K562 (cell line): ENCODE measurements around the gene SCN8A. TPM values are rescaled to one million over a fixed set of nuclear protein-coding genes. Genes with fewer than 3 reads are reported as not detected.

Experiments
- ATAC-seq: fragments of 200-7000 bp; cut with Tn5 transposase; 3 replicates; pipeline ENCODE4 v1.9.1; 2020; ENCODE audit warnings: moderate library complexity
- BruUV-seq: library from RNA; stranded (reverse); fragments of 400-500 nt; replicated peaks from 2 replicates; lab custom pipeline; 2021; lab: Mats Ljungman, UMichigan
- CTCF ChIA-PET: fragments of 300-600 bp; formaldehyde crosslinking; extraction: SDS; loops from one replicate; lab custom pipeline; 2021; ENCODE audit warnings: low intra/inter-chr PET ratio; lab: Yijun Ruan, JAX
- POLR2A ChIA-PET: fragments of 300-600, 350-650 bp; sonication (Branson Sonifier 250); formaldehyde crosslinking; extraction: SDS; loops from one replicate; lab custom pipeline; 2021; ENCODE audit warnings: antibody characterized with exemption, inconsistent platforms; lab: Yijun Ruan, JAX
- DNase-seq, 4 experiments: peaks; one replicate each; pipeline versions ENCODE4 v3.0.0 to v3.0.0-alpha.2; 2011 to 2018; ENCODE audit warnings: low spot score in 3 of 4, mixed read lengths in 3 of 4; ENCODE audit errors: extremely low read depth in 1 of 4
- FAIRE-seq: peaks from 2 replicates; lab custom pipeline; 2011; peaks lifted over from hg19 to GRCh38; lab: Jason Lieb, UNC
- H2AFZ ChIP-seq: 2 replicates; pipeline ENCODE4 v1.6.0; 2011; ENCODE audit warnings: low read depth, low read length, control low read depth, inconsistent platforms
- H3K27ac ChIP-seq: fragments of 200-600 bp; 3 replicates; pipeline ENCODE4 v1.8.0; 2011; ENCODE audit warnings: low read depth, mild to moderate bottlenecking, control low read depth, inconsistent platforms, low read length, moderate library complexity, mixed read lengths; ENCODE audit errors: extremely low read depth
- H3K27me3 ChIP-seq, 2 experiments: fragments of 300-600 bp in 1 of 2; 2 replicates in 1 of 2; 3 replicates in 1 of 2; pipeline versions ENCODE4 v1.6.0 to v1.8.0; 2011; ENCODE audit warnings: inconsistent platforms in 2 of 2, low read length in 2 of 2, mild to moderate bottlenecking in 1 of 2, mixed read lengths in 1 of 2, moderate library complexity in 1 of 2; ENCODE audit not compliant: control insufficient read depth in 2 of 2, insufficient read depth in 2 of 2
- H3K36me3 ChIP-seq: fragments of 300-600 bp; 3 replicates; pipeline ENCODE4 v1.8.0; 2011; ENCODE audit warnings: mild to moderate bottlenecking, low read length, inconsistent platforms; ENCODE audit not compliant: control insufficient read depth, insufficient read depth
- H3K4me1 ChIP-seq, 2 experiments: fragments of 200-600 bp in 1 of 2; replicated peaks in 1 of 2; 2 replicates in 1 of 2; 3 replicates in 1 of 2; pipeline versions ENCODE4 v1.5.1 to v1.8.0; 2011; ENCODE audit warnings: inconsistent platforms in 2 of 2, low read length in 2 of 2, mild to moderate bottlenecking in 1 of 2, mixed read lengths in 1 of 2, moderate library complexity in 1 of 2; ENCODE audit not compliant: control insufficient read depth in 2 of 2, insufficient read depth in 2 of 2
- H3K4me2 ChIP-seq: 2 replicates; pipeline ENCODE4 v1.6.1; 2011; ENCODE audit warnings: low read length, control low read depth, inconsistent platforms, mixed read lengths; ENCODE audit not compliant: insufficient read depth
- H3K4me3 ChIP-seq: fragments of 200-600 bp; sonication (generic), shearing (Covaris generic); 2 replicates; pipeline ENCODE4 v1.5.1; 2016; ENCODE audit warnings: control low read depth, inconsistent platforms
- H3K79me2 ChIP-seq: fragments of 200-600 bp; 3 replicates; pipeline ENCODE4 v1.8.0; 2011; ENCODE audit warnings: low read length, inconsistent platforms; ENCODE audit not compliant: control insufficient read depth, insufficient read depth
- H3K9ac ChIP-seq, 2 experiments: 2 replicates each; pipeline versions ENCODE4 v1.6.0 to v1.6.1; 2011; ENCODE audit warnings: low read depth in 2 of 2, low read length in 2 of 2, control low read depth in 1 of 2, inconsistent platforms in 1 of 2, mild to moderate bottlenecking in 1 of 2, mixed read lengths in 1 of 2; ENCODE audit not compliant: insufficient read depth in 1 of 2
- H3K9me1 ChIP-seq: one replicate; pipeline ENCODE4 v1.6.0; 2011; ENCODE audit warnings: inconsistent platforms, mild to moderate bottlenecking, low read length, moderate library complexity; ENCODE audit not compliant: control insufficient read depth, insufficient read depth
- H3K9me3 ChIP-seq: replicated peaks from 2 replicates; pipeline ENCODE4 v1.5.1; 2011; ENCODE audit warnings: low read depth, low read length, inconsistent platforms; ENCODE audit not compliant: control insufficient read depth, insufficient read depth
- H4K20me1 ChIP-seq: replicated peaks from 2 replicates; pipeline ENCODE4 v1.6.1; 2011; ENCODE audit warnings: low read length, inconsistent platforms, mixed read lengths; ENCODE audit not compliant: control insufficient read depth, insufficient read depth
- FOSL1 ChIP-seq: fragments of 200-800 bp; sonication (Bioruptor generic); conservative IDR thresholded peaks from 2 replicates; pipeline ENCODE4 v1.6.1; 2016; ENCODE audit warnings: missing genetic modification characterization, missing compliant biosample characterization
- HOXB6 ChIP-seq: fragments of 250-450 bp; sonication (Bioruptor Pico); IDR thresholded peaks from 2 replicates; pipeline ENCODE4 v1.5.1; 2022; ENCODE audit warnings: mild to moderate bottlenecking, borderline replicate concordance
- JUND ChIP-seq, 2 experiments: IDR thresholded peaks; 2 replicates in 1 of 2; 3 replicates in 1 of 2; pipeline ENCODE4 v1.6.1; 2011; ENCODE audit warnings: borderline replicate concordance in 2 of 2, low read depth in 2 of 2, low read length in 2 of 2, improper control_type of control experiment in 1 of 2, missing biosample characterization in 1 of 2, missing genetic modification characterization in 1 of 2, missing genetic modification reagents in 1 of 2
- MTA3 ChIP-seq: fragments of 450-650 bp; formaldehyde crosslinking; IDR thresholded peaks from 2 replicates; pipeline ENCODE4 v1.6.1; 2017; ENCODE audit warnings: mild to moderate bottlenecking, borderline replicate concordance
- REST ChIP-seq, 2 experiments: fragments of 450-650 bp; formaldehyde crosslinking in 1 of 2; IDR thresholded peaks; 2 replicates each; pipeline versions ENCODE4 v1.4.0 to v1.6.1; 2014 to 2020; ENCODE audit warnings: mild to moderate bottlenecking in 2 of 2, borderline replicate concordance in 1 of 2, low read depth in 1 of 2
- WGBS: fragments of 100-300 bp; shearing (Covaris generic); methylation state at CpG from one replicate; pipeline ENCODE4 v1.1.6; 2016; ENCODE audit warnings: low coverage, mixed read lengths; ENCODE audit not compliant: insufficient coverage; ENCODE audit errors: missing lambda C conversion rate; 5-methylcytosine and 5-hydroxymethylcytosine counted together
- in situ Hi-C: fragments of 300-500 bp; cut with MboI; formaldehyde crosslinking; loops from 4 replicates; pipeline ENCODE4 v1.15.0; 2018; ENCODE audit warnings: inconsistent platforms, mixed read lengths
- intact Hi-C: fragments of 100-400 bp; cut with micrococcal nuclease; formaldehyde crosslinking; loops from 2 replicates; pipeline ENCODE4 v1.14.2; 2022
- polyA plus RNA-seq, 8 experiments: library from polyadenylated mRNA; depleted of rRNA in 4 of 8; stranded (reverse) in 5 of 8; unstranded in 3 of 8; fragments of >200 nt; fragmentation: Nextera tagmentation in 2 of 8; fragmentation: Illumina TruSeq in 1 of 8; extraction: Ambion mirVana in 2 of 8; extraction: Trizol in 1 of 8; gene quantifications; 2 replicates each; pipeline versions ENCODE4 v1.2.1 to v1.2.3, GENCODE V29; 2011 to 2014; ENCODE audit warnings: inconsistent platforms in 1 of 8, missing spikeins in 1 of 8
- total RNA-seq, 7 experiments: library from RNA; depleted of rRNA in 6 of 7; stranded (reverse); fragments of >200 nt in 6 of 7; fragmentation: Illumina TruSeq in 2 of 7; extraction: Trizol in 2 of 7; gene quantifications; 2 replicates each; pipeline versions ENCODE4 v1.2.1 to v1.2.3, GENCODE V29; 2011 to 2021; ENCODE audit warnings: low replicate concordance in 1 of 7
- TF ChIP-seq, protein P1 (sequence below): fragments of 250-450 bp; sonication (Bioruptor Pico); IDR thresholded peaks from 2 replicates; pipeline ENCODE4 v1.5.0; 2021
- TF ChIP-seq, protein P2 (sequence below): fragments of 450-650 bp; IDR thresholded peaks from 2 replicates; pipeline ENCODE4 v1.6.1; 2017; ENCODE audit warnings: mild to moderate bottlenecking, moderate library complexity

Gene SCN8A
- total and polyA plus RNA-seq, 9 of the 15 experiments (the other 6 are each of a cell fraction or from before 2014, with no cell fraction given) = 0.03 to 0.29 (median 0.15) TPM; not detected in 1

- H3K9me3 ChIP-seq = no peaks in the 10 kb centered on the region
- peaks cover 10% of the 10 kb centered on the region for H4K20me1 ChIP-seq
- H3K36me3 ChIP-seq = no peaks in the 10 kb centered on the region
- no peak overlapping the region for H3K4me3 ChIP-seq
- H3K9ac ChIP-seq = no peak overlapping the region
- no peaks in the 10 kb centered on the region for H3K9me1 ChIP-seq
- BruUV-seq = no TSS peak
- peak overlapping the region; percentile 56 for H3K4me2 ChIP-seq
- in situ Hi-C loops = no loop called here
- ATAC-seq = peak; percentile 76
- intact Hi-C loops = loop anchor here (10.0 kb wide), 1 partner anchor 293 kb away; no protein-coding TSS in a partner anchor
- H3K4me1 ChIP-seq = peaks cover 3 to 12% of the 10 kb centered on the region in 2 experiments; a peak in 3 of 5 replicates
- peak in 3 of 4 experiments; percentile 31 to 53 (median 43) for DNase-seq
- FAIRE-seq = peak; percentile 75
- H3K79me2 ChIP-seq = no peaks in the 10 kb centered on the region
- peak overlapping the region; percentile 75 for H2AFZ ChIP-seq
- CTCF ChIA-PET = no interaction called here
- WGBS = 3% methylated on average over 11 of the region's 11 CpGs
- POLR2A ChIA-PET = interaction anchor here (0.6 to 0.7 kb wide), 3 partner anchors 47 to 127 kb away, joined by 3 read pairs; no protein-coding TSS in a partner anchor
- H3K27ac ChIP-seq = no peak overlapping the region
- H3K27me3 ChIP-seq = peaks cover 20 to 68% of the 10 kb centered on the region in 2 experiments; a peak in 4 of 5 replicates
- TF ChIP-seq REST (IDR thresholded peaks at IDR 0.05; ENCODE audit: borderline replicate concordance) (no peak), REST (CRISPR knock-in tag; IDR thresholded peaks at IDR 0.05; ENCODE audit: low read depth) (0 out of 2 replicates have a peak, but pooled peaks have one; percentile 55), MTA3 (peak; percentile 49; the same call in 1 of the 2 replicates), FOSL1 (peak; percentile 77), JUND (IDR thresholded peaks at IDR 0.05; ENCODE audit: borderline replicate concordance, low read depth, low read length) (0 out of 2 replicates have a peak, but pooled peaks have one; percentile 8), JUND (tag; IDR thresholded peaks at IDR 0.05; ENCODE audit: borderline replicate concordance, low read depth, low read length) (no peak; the same call in 1 of the 3 replicates), HOXB6 (CRISPR knock-in tag) (no peak)
- TF ChIP-seq, protein P1, sequence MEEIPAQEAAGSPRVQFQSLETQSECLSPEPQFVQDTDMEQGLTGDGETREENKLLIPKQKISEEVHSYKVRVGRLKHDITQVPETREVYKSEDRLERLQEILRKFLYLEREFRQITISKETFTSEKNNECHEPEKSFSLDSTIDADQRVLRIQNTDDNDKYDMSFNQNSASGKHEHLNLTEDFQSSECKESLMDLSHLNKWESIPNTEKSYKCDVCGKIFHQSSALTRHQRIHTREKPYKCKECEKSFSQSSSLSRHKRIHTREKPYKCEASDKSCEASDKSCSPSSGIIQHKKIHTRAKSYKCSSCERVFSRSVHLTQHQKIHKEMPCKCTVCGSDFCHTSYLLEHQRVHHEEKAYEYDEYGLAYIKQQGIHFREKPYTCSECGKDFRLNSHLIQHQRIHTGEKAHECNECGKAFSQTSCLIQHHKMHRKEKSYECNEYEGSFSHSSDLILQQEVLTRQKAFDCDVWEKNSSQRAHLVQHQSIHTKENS (CRISPR knock-in tag) = no peak
- TF ChIP-seq, protein P2, sequence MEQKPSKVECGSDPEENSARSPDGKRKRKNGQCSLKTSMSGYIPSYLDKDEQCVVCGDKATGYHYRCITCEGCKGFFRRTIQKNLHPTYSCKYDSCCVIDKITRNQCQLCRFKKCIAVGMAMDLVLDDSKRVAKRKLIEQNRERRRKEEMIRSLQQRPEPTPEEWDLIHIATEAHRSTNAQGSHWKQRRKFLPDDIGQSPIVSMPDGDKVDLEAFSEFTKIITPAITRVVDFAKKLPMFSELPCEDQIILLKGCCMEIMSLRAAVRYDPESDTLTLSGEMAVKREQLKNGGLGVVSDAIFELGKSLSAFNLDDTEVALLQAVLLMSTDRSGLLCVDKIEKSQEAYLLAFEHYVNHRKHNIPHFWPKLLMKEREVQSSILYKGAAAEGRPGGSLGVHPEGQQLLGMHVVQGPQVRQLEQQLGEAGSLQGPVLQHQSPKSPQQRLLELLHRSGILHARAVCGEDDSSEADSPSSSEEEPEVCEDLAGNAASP = no peak
These were observed 237.1 kb downstream of the SCN8A start for GRCh38 chr12:51827925-51828818.
